Mucosa of descending colon (tissue), 3 donors: ENCODE results near the gene GPR37L1. TPM values are rescaled to one million over a fixed set of nuclear protein-coding genes. Genes with fewer than 3 reads are reported as not detected.

Experiments used
- ATAC-seq: fragments of 200-7000 bp; cut with Tn5 transposase; one replicate; pipeline ENCODE4 v1.9.1; 2020; ENCODE audit warnings: mild to moderate bottlenecking, moderate library complexity
- DNase-seq, 3 donors: peaks; one replicate each; pipeline ENCODE4 v3.0.0-alpha.2; 2020
- H3K36me3 ChIP-seq: fragments of 200-600 bp; one replicate; pipeline ENCODE4 v1.8.0; 2021; ENCODE audit warnings: low read depth, mild to moderate bottlenecking
- H3K4me1 ChIP-seq: fragments of 200-600 bp; one replicate; pipeline ENCODE4 v1.8.0; 2021; ENCODE audit warnings: low read depth, mild to moderate bottlenecking
- H3K4me3 ChIP-seq: fragments of 200-600 bp; one replicate; pipeline ENCODE4 v1.8.0; 2021; ENCODE audit warnings: mild to moderate bottlenecking
- H3K9me3 ChIP-seq: fragments of 200-600 bp; one replicate; pipeline ENCODE4 v1.8.0; 2021; ENCODE audit warnings: mild to moderate bottlenecking
- CTCF ChIP-seq: fragments of 200-600 bp; IDR thresholded peaks from one replicate; pipeline ENCODE4 v1.8.0; 2022; ENCODE audit warnings: antibody characterized with exemption, mild to moderate bottlenecking
- intact Hi-C, 2 donors: fragments of 100-400 bp; cut with DNase I in 1 of 2; cut with micrococcal nuclease in 1 of 2; formaldehyde crosslinking; loops; one replicate each; pipeline versions ENCODE4 v1.11.0 to v1.11.1; 2022; cut with DNase I, micrococcal nuclease
- total RNA-seq, 3 donors: library from RNA; stranded (reverse); fragmentation: NEBNext Ultra II Directional in 2 of 3; extraction: Animal tissue kit (Norgen Biotek cat#: 25700) in 2 of 3; gene quantifications; one replicate each; pipeline versions ENCODE4 v1.2.1 to v1.2.4, GENCODE V29; 2021 to 2023
- donor health status: DM: no; HTN: no; CAD: no; lungs with moderate emphysema.
- donor health status: DM: no; HTN: no; CAD: no.
- donor health status: DM: no; HTN: yes; CAD: no.

GPR37L1 gene
- total RNA-seq, 3 donors from 2014 or later, result 2.4 to 3.5 (median 2.9) TPM

GRCh38 chr1:202167708-202168415 lies 45.1 kb downstream of the GPR37L1 start:
- H3K36me3 ChIP-seq, result no peaks in the 10 kb centered on the region
- no peak for TF ChIP-seq CTCF
- no peaks in the 10 kb centered on the region for H3K9me3 ChIP-seq
- H3K4me3 ChIP-seq, result no peak overlapping the region
- H3K4me1 ChIP-seq, result peaks cover 3% of the 10 kb centered on the region
- ATAC-seq (peak; percentile 19), DNase-seq (no peak)
- intact Hi-C loops, result no loop called here

GRCh38 chr1:202168861-202169260 lies 46.1 kb downstream of the GPR37L1 start:
- Histone ChIP-seq H3K36me3 (no peaks in the 10 kb centered on the region), H3K4me1 (no peaks in the 10 kb centered on the region), H3K4me3 (no peak overlapping the region), H3K9me3 (no peaks in the 10 kb centered on the region)
- intact Hi-C loops, result no loop called here
- no peak for TF ChIP-seq CTCF
- no peak for ATAC-seq
- no peak for DNase-seq

GRCh38 chr1:202170726-202171125 lies 48.0 kb downstream of the GPR37L1 start:
- Histone ChIP-seq H3K4me3 (no peak overlapping the region), H3K36me3 (no peaks in the 10 kb centered on the region), H3K4me1 (no peaks in the 10 kb centered on the region), H3K9me3 (no peaks in the 10 kb centered on the region)
- no peak for TF ChIP-seq CTCF
- ATAC-seq, result peak; percentile 7
- intact Hi-C loops, result no loop called here
- no peak for DNase-seq

- DNase-seq (no peak), ATAC-seq (no peak)
- no peaks in the 10 kb centered on the region for H3K9me3 ChIP-seq
- no peak overlapping the region for H3K4me3 ChIP-seq
- TF ChIP-seq CTCF, result no peak
- H3K4me1 ChIP-seq, result no peaks in the 10 kb centered on the region
- no peaks in the 10 kb centered on the region for H3K36me3 ChIP-seq
- intact Hi-C loops, result no loop called here
Observed at GRCh38 chr1:202171292-202172014, 48.7 kb downstream of the GPR37L1 start.

GRCh38 chr1:202172015-202172355 lies 49.3 kb downstream of the GPR37L1 start:
- DNase-seq (no peak), ATAC-seq (no peak)
- H3K4me3 ChIP-seq, result no peak overlapping the region
- TF ChIP-seq CTCF, result no peak
- no peaks in the 10 kb centered on the region for H3K9me3 ChIP-seq
- H3K36me3 ChIP-seq, result no peaks in the 10 kb centered on the region
- H3K4me1 ChIP-seq, result no peaks in the 10 kb centered on the region
- intact Hi-C loops, result no loop called here
